ENCODE results near the gene MRPL11. TPM values are rescaled to one million over a fixed set of nuclear protein-coding genes. Genes with fewer than 3 reads are reported as not detected.

Gene MRPL11
- total and polyA plus RNA-seq, 2 of the 13 experiments (the other 11 are each of a cell fraction or from before 2014, with no cell fraction given), result 72.9 to 176 TPM

GRCh38 chr11:66473608-66474515 is 35.2 kb upstream of the MRPL11 start:
- TF ChIP-seq ATF6 (CRISPR knock-in tag; conservative IDR thresholded peaks at IDR 0.05) (no peak), ZMAT5 (CRISPR knock-in tag; IDR thresholded peaks at IDR 0.05; ENCODE audit: borderline replicate concordance, low read depth) (no peak), FUBP1 (CRISPR knock-in tag; IDR thresholded peaks at IDR 0.05; ENCODE audit: borderline replicate concordance) (no peak), ZNF232 (CRISPR knock-in tag; IDR thresholded peaks at IDR 0.05; ENCODE audit: borderline replicate concordance) (no peak), AGO2 (optimal IDR thresholded peaks at IDR 0.05; ENCODE audit: low read depth, low read length) (peak; percentile 60), U2AF2 (IDR thresholded peaks at IDR 0.05; ENCODE audit: low read depth, low read length) (no peak), ETV5 (CRISPR knock-in tag; IDR thresholded peaks at IDR 0.05; ENCODE audit: borderline replicate concordance) (no peak), ZSCAN12 (CRISPR knock-in tag; IDR thresholded peaks at IDR 0.05) (no peak)
- 91% methylated on average over 5 of the region's 20 CpGs for WGBS (ENCODE audit: low lambda C conversion rate)
- Histone ChIP-seq H3K27ac (ENCODE audit: extremely low read length, insufficient read depth, low read length) (no peak overlapping the region), H3K36me3 (replicated peaks in 1 of 2; ENCODE audit: control insufficient read depth in 1 of 2, insufficient read depth in 2 of 2, low read length in 2 of 2) (peaks cover 0 to 2% of the 10 kb centered on the region in 2 experiments; a peak in 3 of 5 replicates), H3K4me1 (ENCODE audit: insufficient read depth, low read length) (peaks cover 6% of the 10 kb centered on the region), H3K9me3 (ENCODE audit: low read length) (no peaks in the 10 kb centered on the region), H3K4me3 (replicated peaks in 1 of 3; ENCODE audit: insufficient read depth in 1 of 3, low read depth in 2 of 3, low read length in 3 of 3) (no peak overlapping the region), H4K20me1 (ENCODE audit: insufficient read depth, low read length) (no peaks in the 10 kb centered on the region), H3K27me3 (ENCODE audit: control insufficient read depth in 1 of 2, insufficient read depth in 2 of 2, low read length in 2 of 2) (no peaks in the 10 kb centered on the region), H3K4me2 (ENCODE audit: low read depth, low read length) (no peak overlapping the region), H3K79me2 (ENCODE audit: insufficient read depth, low read length) (no peaks in the 10 kb centered on the region), H3K9ac (ENCODE audit: insufficient read depth, low read depth, low read length) (no peak overlapping the region), H2AFZ (ENCODE audit: low read length) (no peak overlapping the region)
- DNase-seq (ENCODE audit: low spot score), result no peak
- no peak for ATAC-seq
- CTCF ChIA-PET (ENCODE audit: low intra/inter-chr PET ratio, low total read pairs), result no interaction called here
- POLR2A ChIA-PET, result no interaction called here
- BruUV-seq (replicated peaks), result no TSS peak
- in situ Hi-C loops (cut with HindIII; ENCODE audit: extremely low pct_ligation_motif_present, low pct_unique_long_range_greater_than_20kb), result no loop called here
- intact Hi-C loops (cut with micrococcal nuclease; ENCODE audit: unreplicated experiment), result no loop called here
- FAIRE-seq, result no peak

Measured in HepG2 (cell line).